ENCODE data around the gene TMEM150C.

GRCh38 chr4:82569076-82569475, 7.3 kb upstream of the TMEM150C start:
- TF ChIP-seq CTCF (IDR thresholded peaks at IDR 0.05): no peak
- no peak for TF ChIP-seq FOSB (CRISPR knock-in tag; IDR thresholded peaks at IDR 0.05)
- no peak for TF ChIP-seq POLR2A (IDR thresholded peaks at IDR 0.05; ENCODE audit: low read length)
- TF ChIP-seq PBX3 (IDR thresholded peaks at IDR 0.05): no peak
- no peak for TF ChIP-seq MAZ (IDR thresholded peaks at IDR 0.05; ENCODE audit: borderline replicate concordance, low read depth, low read length)
- TF ChIP-seq GATA3 (IDR thresholded peaks at IDR 0.05; ENCODE audit: borderline replicate concordance): no peak
- no peak for TF ChIP-seq MAFK (IDR thresholded peaks at IDR 0.05; ENCODE audit: partially characterized antibody)
- no peak for TF ChIP-seq HES2 (IDR thresholded peaks at IDR 0.05)
- no peak for TF ChIP-seq REST (IDR thresholded peaks at IDR 0.05)
- TF ChIP-seq CEBPB (IDR thresholded peaks at IDR 0.05): no peak
- TF ChIP-seq ZFP36 (IDR thresholded peaks at IDR 0.05; ENCODE audit: borderline replicate concordance, partially characterized antibody): no peak
- TF ChIP-seq EP300 (IDR thresholded peaks at IDR 0.05): no peak

Data from A549 (cell line).